OCI-LY7 (cell line): ENCODE results near the gene GRHL3. TPM values are rescaled to one million over a fixed set of nuclear protein-coding genes. Genes with fewer than 3 reads are reported as not detected.

Experiments
- BruUV-seq: library from RNA; stranded (reverse); fragments of 400-500 nt; replicated peaks from 2 replicates; lab custom pipeline; 2021; lab: Mats Ljungman, UMichigan
- CTCF ChIA-PET: fragments of 300-600 bp; sonication (Branson Sonifier 250); formaldehyde crosslinking; loops from one replicate; lab custom pipeline; 2022; ENCODE audit warnings: antibody characterized with exemption; ENCODE audit not compliant: unreplicated experiment; lab: Charles Lee
- POLR2A ChIA-PET: fragments of 300-600 bp; sonication (Branson Sonifier 250); formaldehyde crosslinking; loops from one replicate; lab custom pipeline; 2022; ENCODE audit warnings: antibody characterized with exemption; lab: Charles Lee
- DNase-seq: peaks from one replicate; pipeline ENCODE4 v3.0.0-alpha.2; 2015; ENCODE audit warnings: low spot score
- H2AFZ ChIP-seq: fragments of 200-600 bp; sonication (generic), shearing (Covaris generic); 2 replicates; pipeline ENCODE4 v1.6.1; 2014; ENCODE audit warnings: mild to moderate bottlenecking, antibody characterized with exemption, low read length, moderate library complexity
- H3K27ac ChIP-seq: fragments of 200-600 bp; sonication (generic); 2 replicates; pipeline ENCODE4 v1.5.1; 2014; ENCODE audit warnings: mixed run types, low read depth, mild to moderate bottlenecking, moderate library complexity, low read length, inconsistent platforms; ENCODE audit not compliant: poor library complexity, severe bottlenecking
- H3K36me3 ChIP-seq: fragments of 200-600 bp; sonication (generic); 2 replicates; pipeline ENCODE4 v1.6.1; 2014; ENCODE audit warnings: mild to moderate bottlenecking, antibody characterized with exemption, low read length, moderate library complexity, mixed read lengths; ENCODE audit not compliant: insufficient read depth
- H3K4me1 ChIP-seq: fragments of 200-600 bp; sonication (generic); 2 replicates; pipeline ENCODE4 v1.5.1; 2014; ENCODE audit warnings: mild to moderate bottlenecking, low read length; ENCODE audit not compliant: insufficient read depth, poor library complexity, severe bottlenecking
- H3K4me2 ChIP-seq: fragments of 200-600 bp; sonication (generic); 2 replicates; pipeline ENCODE4 v1.6.1; 2014; ENCODE audit warnings: mild to moderate bottlenecking, low read length
- H3K4me3 ChIP-seq: fragments of 200-600 bp; sonication (generic); 2 replicates; pipeline ENCODE4 v1.5.1; 2014; ENCODE audit warnings: mild to moderate bottlenecking, low read depth, low read length; ENCODE audit not compliant: poor library complexity, severe bottlenecking
- H3K79me2 ChIP-seq: fragments of 200-600 bp; sonication (generic); 2 replicates; pipeline ENCODE4 v1.6.1; 2016; ENCODE audit warnings: low read depth, mild to moderate bottlenecking, low read length, moderate library complexity, mixed read lengths; ENCODE audit not compliant: insufficient read depth
- H3K9me2 ChIP-seq: fragments of 200-600 bp; sonication (generic); 2 replicates; pipeline ENCODE4 v1.6.1; 2016; ENCODE audit warnings: mild to moderate bottlenecking, low read length, mixed read lengths; ENCODE audit not compliant: insufficient read depth
- H3K9me3 ChIP-seq: fragments of 200-600 bp; sonication (generic); 2 replicates; pipeline ENCODE4 v1.6.1; 2014; ENCODE audit warnings: mild to moderate bottlenecking, mixed run types, low read length, mixed read lengths
- H4K20me1 ChIP-seq: fragments of 200-600 bp; sonication (generic); 2 replicates; pipeline ENCODE4 v1.6.1; 2014; ENCODE audit warnings: mild to moderate bottlenecking, antibody characterized with exemption, low read length, moderate library complexity, mixed read lengths; ENCODE audit not compliant: insufficient read depth
- EZH2phosphoT487 ChIP-seq: fragments of 200-600 bp; sonication (generic); IDR thresholded peaks from 2 replicates; pipeline ENCODE4 v1.6.1; 2018; ENCODE audit warnings: low read depth, borderline replicate concordance, mild to moderate bottlenecking, mixed run types, antibody characterized with exemption, low read length, moderate library complexity, mixed read lengths
- intact Hi-C: fragments of 100-400 bp; cut with micrococcal nuclease; formaldehyde crosslinking; loops from one replicate; pipeline ENCODE4 v1.10.0; 2022; ENCODE audit not compliant: unreplicated experiment
- total RNA-seq, 2 experiments: library from RNA; depleted of rRNA in 1 of 2; stranded (reverse); fragments of >200 nt in 1 of 2; shearing (Covaris generic) in 1 of 2; gene quantifications; 2 replicates each; pipeline ENCODE4 v1.2.3, GENCODE V29; 2014 to 2022
- TF ChIP-seq, protein P1 (sequence below): fragments of 200-600 bp; sonication (generic); conservative IDR thresholded peaks from 2 replicates; pipeline ENCODE4 v1.5.1; 2014; ENCODE audit warnings: mild to moderate bottlenecking, antibody characterized with exemption, low read length, moderate library complexity, mixed read lengths

GRHL3 gene
- total RNA-seq, 2 experiments from 2014 or later: 0.09 to 0.65 TPM

DNA sequence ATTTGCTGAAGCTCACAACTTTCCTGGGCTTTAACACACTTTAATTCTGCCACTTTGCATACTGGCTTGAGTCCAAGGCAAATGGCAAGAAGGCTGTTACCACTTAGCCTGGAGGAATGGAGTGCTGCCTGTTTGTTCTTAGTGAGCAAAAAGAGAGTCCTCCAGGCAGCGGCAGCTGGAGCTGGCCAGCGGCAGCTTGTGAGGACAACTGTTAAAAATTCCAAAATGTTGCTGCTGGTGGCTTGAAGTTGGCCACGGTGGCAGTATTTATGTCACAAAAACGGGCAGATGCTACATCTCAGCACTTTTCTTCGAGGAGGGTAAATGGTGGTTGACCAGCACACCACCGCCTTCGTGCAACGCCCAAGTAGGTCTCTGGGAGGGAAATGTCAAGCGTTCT, 67.1 kb downstream of the GRHL3 start:
- intact Hi-C loops: no loop called here
- H4K20me1 ChIP-seq: no peaks in the 10 kb centered on the region
- H3K9me3 ChIP-seq: no peaks in the 10 kb centered on the region
- ChIA-PET POLR2A (no interaction called here), CTCF (interaction anchor here (0.7 to 1.2 kb wide), 2 partner anchors 25 to 187 kb away, joined by 4 read pairs; no protein-coding TSS in a partner anchor)
- no peak overlapping the region for H3K4me2 ChIP-seq
- H2AFZ ChIP-seq: no peak overlapping the region
- TF ChIP-seq EZH2phosphoT487: no peak
- TF ChIP-seq, protein P1, sequence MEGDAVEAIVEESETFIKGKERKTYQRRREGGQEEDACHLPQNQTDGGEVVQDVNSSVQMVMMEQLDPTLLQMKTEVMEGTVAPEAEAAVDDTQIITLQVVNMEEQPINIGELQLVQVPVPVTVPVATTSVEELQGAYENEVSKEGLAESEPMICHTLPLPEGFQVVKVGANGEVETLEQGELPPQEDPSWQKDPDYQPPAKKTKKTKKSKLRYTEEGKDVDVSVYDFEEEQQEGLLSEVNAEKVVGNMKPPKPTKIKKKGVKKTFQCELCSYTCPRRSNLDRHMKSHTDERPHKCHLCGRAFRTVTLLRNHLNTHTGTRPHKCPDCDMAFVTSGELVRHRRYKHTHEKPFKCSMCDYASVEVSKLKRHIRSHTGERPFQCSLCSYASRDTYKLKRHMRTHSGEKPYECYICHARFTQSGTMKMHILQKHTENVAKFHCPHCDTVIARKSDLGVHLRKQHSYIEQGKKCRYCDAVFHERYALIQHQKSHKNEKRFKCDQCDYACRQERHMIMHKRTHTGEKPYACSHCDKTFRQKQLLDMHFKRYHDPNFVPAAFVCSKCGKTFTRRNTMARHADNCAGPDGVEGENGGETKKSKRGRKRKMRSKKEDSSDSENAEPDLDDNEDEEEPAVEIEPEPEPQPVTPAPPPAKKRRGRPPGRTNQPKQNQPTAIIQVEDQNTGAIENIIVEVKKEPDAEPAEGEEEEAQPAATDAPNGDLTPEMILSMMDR: no peak
- H3K27ac ChIP-seq: no peak overlapping the region
- H3K79me2 ChIP-seq: no peaks in the 10 kb centered on the region
- no peak overlapping the region for H3K4me3 ChIP-seq
- no peaks in the 10 kb centered on the region for H3K36me3 ChIP-seq
- no TSS peak for BruUV-seq
- peaks cover 24% of the 10 kb centered on the region for H3K4me1 ChIP-seq
- DNase-seq: no peak
- no peaks in the 10 kb centered on the region for H3K9me2 ChIP-seq

- Histone ChIP-seq H3K4me1 (peaks cover 30% of the 10 kb centered on the region), H3K4me3 (no peak overlapping the region), H3K79me2 (no peaks in the 10 kb centered on the region), H3K9me3 (no peaks in the 10 kb centered on the region), H3K27ac (no peak overlapping the region), H2AFZ (no peak overlapping the region), H3K9me2 (no peaks in the 10 kb centered on the region), H3K4me2 (no peak overlapping the region), H3K36me3 (no peaks in the 10 kb centered on the region), H4K20me1 (no peaks in the 10 kb centered on the region)
- DNase-seq: no peak
- TF ChIP-seq EZH2phosphoT487: no peak
- TF ChIP-seq, protein P1: no peak
- ChIA-PET CTCF (no interaction called here), POLR2A (interaction anchor here (0.6 kb wide), 2 partner anchors 13 to 48 kb away, joined by 3 to 4 read pairs; no protein-coding TSS in a partner anchor)
- BruUV-seq: no TSS peak
- intact Hi-C loops: no loop called here
These were observed 67.8 kb downstream of the GRHL3 start for GRCh38 chr1:24386931-24387330.

DNA sequence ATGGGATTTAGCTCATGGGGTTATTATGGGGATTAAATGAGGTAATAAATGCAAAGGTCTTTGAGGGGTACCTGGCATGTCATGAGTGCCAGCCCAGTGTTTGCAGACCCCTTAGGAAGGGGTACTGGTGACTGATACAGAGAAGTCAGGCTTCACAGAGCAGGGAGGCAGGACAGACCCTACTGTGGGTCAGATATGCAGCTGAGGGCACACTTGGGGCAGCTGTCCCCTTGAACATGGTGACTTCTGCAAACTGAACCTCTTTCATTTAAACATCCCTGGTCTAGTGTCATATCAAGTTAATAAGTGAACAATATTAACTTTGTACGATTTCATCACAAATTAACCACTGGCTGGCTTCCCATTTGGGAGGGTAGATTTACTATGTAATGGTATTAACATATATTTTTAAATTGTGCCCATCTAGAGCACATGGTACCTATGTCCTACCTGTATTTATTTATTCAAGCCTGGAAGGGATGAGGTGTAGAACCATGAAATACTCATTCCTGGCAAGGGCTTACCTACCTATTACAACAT, 68.5 kb downstream of the GRHL3 start:
- intact Hi-C loops: no loop called here
- CTCF ChIA-PET: no interaction called here
- no peak overlapping the region for H3K4me3 ChIP-seq
- no peaks in the 10 kb centered on the region for H3K9me2 ChIP-seq
- H2AFZ ChIP-seq: no peak overlapping the region
- H3K4me2 ChIP-seq: no peak overlapping the region
- H4K20me1 ChIP-seq: no peaks in the 10 kb centered on the region
- no peaks in the 10 kb centered on the region for H3K79me2 ChIP-seq
- no TSS peak for BruUV-seq
- POLR2A ChIA-PET: interaction anchor here (0.6 kb wide), 1 partner anchor 49 kb away, joined by 4 read pairs; no protein-coding TSS in a partner anchor
- no peaks in the 10 kb centered on the region for H3K9me3 ChIP-seq
- no peak for DNase-seq
- H3K27ac ChIP-seq: no peak overlapping the region
- peaks cover 38% of the 10 kb centered on the region for H3K4me1 ChIP-seq
- no peaks in the 10 kb centered on the region for H3K36me3 ChIP-seq
- TF ChIP-seq EZH2phosphoT487: no peak
- TF ChIP-seq, protein P1: no peak
